ENCODE results near the gene DLGAP1.

The DLGAP1 gene

DNA sequence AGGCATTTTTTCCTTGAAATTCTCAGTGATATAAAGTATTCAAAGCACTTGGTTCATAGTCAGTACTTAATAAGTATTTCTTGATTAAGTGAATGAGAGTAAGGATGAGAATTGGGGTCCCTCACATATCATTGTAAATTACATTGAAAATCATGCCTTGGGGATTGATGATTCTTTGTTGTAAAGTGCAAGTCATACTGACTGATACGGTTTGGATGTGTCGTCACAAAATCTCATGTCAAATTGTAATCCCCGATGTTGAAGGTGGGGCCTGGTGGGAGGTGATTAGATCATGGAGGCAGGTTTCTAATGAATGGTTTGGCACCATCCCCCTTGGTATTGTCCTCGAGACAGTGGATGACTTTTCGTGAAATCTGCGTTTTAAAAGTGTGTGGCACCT is 385.9 kb downstream of the DLGAP1 start:
- no peak for TF ChIP-seq PPARA (CRISPR knock-in tag; IDR thresholded peaks at IDR 0.05; ENCODE audit: borderline replicate concordance)
- TF ChIP-seq TCF4 (CRISPR knock-in tag; IDR thresholded peaks at IDR 0.05; ENCODE audit: borderline replicate concordance), result no peak
- no peak for TF ChIP-seq RARB (CRISPR knock-in tag; IDR thresholded peaks at IDR 0.05)
- TF ChIP-seq ISL1 (CRISPR knock-in tag; IDR thresholded peaks at IDR 0.05), result no peak
- TF ChIP-seq ARNTL (CRISPR knock-in tag; IDR thresholded peaks at IDR 0.05; ENCODE audit: borderline replicate concordance, low read depth), result no peak
- TF ChIP-seq BACH2 (CRISPR knock-in tag; IDR thresholded peaks at IDR 0.05; ENCODE audit: borderline replicate concordance), result no peak
- no peak for TF ChIP-seq ZNF565 (CRISPR knock-in tag; conservative IDR thresholded peaks at IDR 0.05; ENCODE audit: low read depth)
- TF ChIP-seq ZC3H10 (CRISPR knock-in tag; IDR thresholded peaks at IDR 0.05), result no peak
- TF ChIP-seq CSDC2 (CRISPR knock-in tag; IDR thresholded peaks at IDR 0.05), result no peak
- no peak for TF ChIP-seq ESRRG (CRISPR knock-in tag; IDR thresholded peaks at IDR 0.05)
- TF ChIP-seq GLIS3 (CRISPR knock-in tag; IDR thresholded peaks at IDR 0.05), result no peak
- no peak for TF ChIP-seq OSR1 (CRISPR knock-in tag; IDR thresholded peaks at IDR 0.05)
- TF ChIP-seq, protein P1, sequence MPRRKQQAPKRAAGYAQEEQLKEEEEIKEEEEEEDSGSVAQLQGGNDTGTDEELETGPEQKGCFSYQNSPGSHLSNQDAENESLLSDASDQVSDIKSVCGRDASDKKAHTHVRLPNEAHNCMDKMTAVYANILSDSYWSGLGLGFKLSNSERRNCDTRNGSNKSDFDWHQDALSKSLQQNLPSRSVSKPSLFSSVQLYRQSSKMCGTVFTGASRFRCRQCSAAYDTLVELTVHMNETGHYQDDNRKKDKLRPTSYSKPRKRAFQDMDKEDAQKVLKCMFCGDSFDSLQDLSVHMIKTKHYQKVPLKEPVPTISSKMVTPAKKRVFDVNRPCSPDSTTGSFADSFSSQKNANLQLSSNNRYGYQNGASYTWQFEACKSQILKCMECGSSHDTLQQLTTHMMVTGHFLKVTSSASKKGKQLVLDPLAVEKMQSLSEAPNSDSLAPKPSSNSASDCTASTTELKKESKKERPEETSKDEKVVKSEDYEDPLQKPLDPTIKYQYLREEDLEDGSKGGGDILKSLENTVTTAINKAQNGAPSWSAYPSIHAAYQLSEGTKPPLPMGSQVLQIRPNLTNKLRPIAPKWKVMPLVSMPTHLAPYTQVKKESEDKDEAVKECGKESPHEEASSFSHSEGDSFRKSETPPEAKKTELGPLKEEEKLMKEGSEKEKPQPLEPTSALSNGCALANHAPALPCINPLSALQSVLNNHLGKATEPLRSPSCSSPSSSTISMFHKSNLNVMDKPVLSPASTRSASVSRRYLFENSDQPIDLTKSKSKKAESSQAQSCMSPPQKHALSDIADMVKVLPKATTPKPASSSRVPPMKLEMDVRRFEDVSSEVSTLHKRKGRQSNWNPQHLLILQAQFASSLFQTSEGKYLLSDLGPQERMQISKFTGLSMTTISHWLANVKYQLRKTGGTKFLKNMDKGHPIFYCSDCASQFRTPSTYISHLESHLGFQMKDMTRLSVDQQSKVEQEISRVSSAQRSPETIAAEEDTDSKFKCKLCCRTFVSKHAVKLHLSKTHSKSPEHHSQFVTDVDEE (CRISPR knock-in tag; IDR thresholded peaks at IDR 0.05), result no peak
- TF ChIP-seq SNAI2 (CRISPR knock-in tag; IDR thresholded peaks at IDR 0.05), result no peak
- TF ChIP-seq, protein P2, sequence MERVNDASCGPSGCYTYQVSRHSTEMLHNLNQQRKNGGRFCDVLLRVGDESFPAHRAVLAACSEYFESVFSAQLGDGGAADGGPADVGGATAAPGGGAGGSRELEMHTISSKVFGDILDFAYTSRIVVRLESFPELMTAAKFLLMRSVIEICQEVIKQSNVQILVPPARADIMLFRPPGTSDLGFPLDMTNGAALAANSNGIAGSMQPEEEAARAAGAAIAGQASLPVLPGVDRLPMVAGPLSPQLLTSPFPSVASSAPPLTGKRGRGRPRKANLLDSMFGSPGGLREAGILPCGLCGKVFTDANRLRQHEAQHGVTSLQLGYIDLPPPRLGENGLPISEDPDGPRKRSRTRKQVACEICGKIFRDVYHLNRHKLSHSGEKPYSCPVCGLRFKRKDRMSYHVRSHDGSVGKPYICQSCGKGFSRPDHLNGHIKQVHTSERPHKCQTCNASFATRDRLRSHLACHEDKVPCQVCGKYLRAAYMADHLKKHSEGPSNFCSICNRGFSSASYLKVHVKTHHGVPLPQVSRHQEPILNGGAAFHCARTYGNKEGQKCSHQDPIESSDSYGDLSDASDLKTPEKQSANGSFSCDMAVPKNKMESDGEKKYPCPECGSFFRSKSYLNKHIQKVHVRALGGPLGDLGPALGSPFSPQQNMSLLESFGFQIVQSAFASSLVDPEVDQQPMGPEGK (CRISPR knock-in tag; IDR thresholded peaks at IDR 0.05; ENCODE audit: borderline replicate concordance), result no peak
- no peak for TF ChIP-seq ZFP30 (CRISPR knock-in tag; IDR thresholded peaks at IDR 0.05)
- ATAC-seq, result no peak

- peak; percentile 65; the same call in 2 of the 3 replicates for ATAC-seq
- TF ChIP-seq, protein P1 (CRISPR knock-in tag; IDR thresholded peaks at IDR 0.05), result no peak
- TF ChIP-seq RARB (CRISPR knock-in tag; IDR thresholded peaks at IDR 0.05), result no peak
Observed at GRCh38 chr18:4068552-4069158, 386.5 kb downstream of the DLGAP1 start.

DNA sequence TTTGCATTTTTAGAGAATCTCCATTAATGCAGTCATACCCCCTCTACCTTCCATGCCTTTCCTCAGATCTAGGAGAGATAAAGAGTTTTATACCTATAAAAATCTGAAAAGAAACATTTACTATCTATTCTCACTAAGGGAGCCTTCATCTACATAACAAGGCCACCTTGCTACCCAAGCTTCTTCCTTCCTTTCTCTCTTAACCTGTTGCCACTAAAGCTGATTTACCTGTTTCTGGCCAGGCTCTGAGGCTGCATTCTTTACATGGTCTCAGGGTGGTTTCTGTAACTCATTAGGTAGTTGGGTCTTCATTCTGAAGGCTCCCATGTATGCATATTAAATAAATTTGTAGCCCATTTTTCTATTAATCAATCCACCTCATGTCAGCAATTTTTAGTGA is 391.6 kb downstream of the DLGAP1 start:
- ATAC-seq, result no peak

More for the DNA sequence above, 391.6 kb downstream of the DLGAP1 start:
- TF ChIP-seq POU6F1 (CRISPR knock-in tag; IDR thresholded peaks at IDR 0.05; ENCODE audit: borderline replicate concordance, low read depth) (no peak), ZFP30 (CRISPR knock-in tag; IDR thresholded peaks at IDR 0.05) (no peak)

All from SK-N-SH treated with all-trans-retinoic acid at 6 μM for 48 hours (cell line).